Measurements from ENCODE around the gene RNF151.

RNF151 gene

GRCh38 chr16:2003231-2003826, 36.7 kb downstream of the RNF151 start:
- TF ChIP-seq, protein P1, sequence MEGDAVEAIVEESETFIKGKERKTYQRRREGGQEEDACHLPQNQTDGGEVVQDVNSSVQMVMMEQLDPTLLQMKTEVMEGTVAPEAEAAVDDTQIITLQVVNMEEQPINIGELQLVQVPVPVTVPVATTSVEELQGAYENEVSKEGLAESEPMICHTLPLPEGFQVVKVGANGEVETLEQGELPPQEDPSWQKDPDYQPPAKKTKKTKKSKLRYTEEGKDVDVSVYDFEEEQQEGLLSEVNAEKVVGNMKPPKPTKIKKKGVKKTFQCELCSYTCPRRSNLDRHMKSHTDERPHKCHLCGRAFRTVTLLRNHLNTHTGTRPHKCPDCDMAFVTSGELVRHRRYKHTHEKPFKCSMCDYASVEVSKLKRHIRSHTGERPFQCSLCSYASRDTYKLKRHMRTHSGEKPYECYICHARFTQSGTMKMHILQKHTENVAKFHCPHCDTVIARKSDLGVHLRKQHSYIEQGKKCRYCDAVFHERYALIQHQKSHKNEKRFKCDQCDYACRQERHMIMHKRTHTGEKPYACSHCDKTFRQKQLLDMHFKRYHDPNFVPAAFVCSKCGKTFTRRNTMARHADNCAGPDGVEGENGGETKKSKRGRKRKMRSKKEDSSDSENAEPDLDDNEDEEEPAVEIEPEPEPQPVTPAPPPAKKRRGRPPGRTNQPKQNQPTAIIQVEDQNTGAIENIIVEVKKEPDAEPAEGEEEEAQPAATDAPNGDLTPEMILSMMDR (IDR thresholded peaks at IDR 0.05; ENCODE audit: low read depth, low read length, missing control alignments) = no peak
- H3K4me3 ChIP-seq (ENCODE audit: low read depth, low read length) = no peak overlapping the region
- no peak for DNase-seq (ENCODE audit: low read depth)

DNA sequence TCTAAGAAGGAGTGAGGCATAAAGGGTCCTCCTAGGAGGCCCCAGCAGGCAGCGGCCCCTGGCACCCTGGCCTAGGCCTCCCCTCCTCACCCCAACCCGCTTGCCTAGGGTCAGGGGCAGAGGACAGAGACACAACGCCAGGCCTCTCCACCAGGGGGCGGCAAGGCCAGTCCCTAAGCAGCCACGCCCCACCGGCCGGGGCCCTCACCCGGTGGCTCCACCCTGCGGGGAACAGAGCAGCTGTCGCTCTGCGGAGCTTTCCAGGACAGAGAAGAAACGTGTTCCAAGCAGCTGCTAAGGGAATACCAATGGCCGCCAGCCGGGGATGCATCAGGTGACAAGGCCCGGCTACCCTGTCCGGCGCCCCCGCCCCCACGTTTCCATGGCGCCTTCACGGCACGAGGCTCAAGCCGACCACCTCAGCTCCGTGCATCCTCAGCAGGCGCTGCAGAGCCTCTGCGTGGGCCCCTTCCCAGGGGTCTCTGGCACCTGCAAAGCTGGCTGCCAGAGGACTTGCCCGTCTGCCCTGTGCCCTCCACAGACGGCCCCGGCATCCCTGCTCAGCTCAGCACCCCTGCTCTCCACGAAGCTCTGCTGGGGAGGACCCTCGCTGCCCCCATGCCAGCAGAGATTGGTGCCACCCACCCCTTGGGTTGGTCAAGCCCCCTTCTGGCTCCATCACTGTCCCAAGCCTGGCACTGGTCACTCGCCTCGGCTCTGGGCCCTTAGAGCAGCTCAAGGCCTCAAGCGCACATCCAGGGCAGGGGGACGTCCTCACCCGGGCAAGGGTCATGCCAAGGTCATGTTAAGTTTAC, 37.4 kb downstream of the RNF151 start:
- no peak overlapping the region for H3K4me3 ChIP-seq (ENCODE audit: low read depth, low read length)
- DNase-seq (ENCODE audit: low read depth) = no peak
- TF ChIP-seq, protein P1 (IDR thresholded peaks at IDR 0.05; ENCODE audit: low read depth, low read length, missing control alignments) = peak; percentile 94

- TF ChIP-seq, protein P1 (IDR thresholded peaks at IDR 0.05; ENCODE audit: low read depth, low read length, missing control alignments) = no peak
- DNase-seq (ENCODE audit: low read depth) = no peak
- H3K4me3 ChIP-seq (ENCODE audit: low read depth, low read length) = no peak overlapping the region
Measured at GRCh38 chr16:2004795-2005517, 38.3 kb downstream of the RNF151 start.

GRCh38 chr16:2005646-2006045, 39.0 kb downstream of the RNF151 start:
- no peak for DNase-seq (ENCODE audit: low read depth)
- H3K4me3 ChIP-seq (ENCODE audit: low read depth, low read length) = no peak overlapping the region
- TF ChIP-seq, protein P1 (IDR thresholded peaks at IDR 0.05; ENCODE audit: low read depth, low read length, missing control alignments) = peak; percentile 45

GRCh38 chr16:2006317-2006716, 39.7 kb downstream of the RNF151 start:
- no peak overlapping the region for H3K4me3 ChIP-seq (ENCODE audit: low read depth, low read length)

GRCh38 chr16:2007081-2007836, 40.6 kb downstream of the RNF151 start:
- H3K4me3 ChIP-seq (ENCODE audit: low read depth, low read length) = peak overlapping the region; percentile 83
- no peak for DNase-seq (ENCODE audit: low read depth)
- TF ChIP-seq, protein P1 (IDR thresholded peaks at IDR 0.05; ENCODE audit: low read depth, low read length, missing control alignments) = no peak

More at GRCh38 chr16:2006317-2006716, 39.7 kb downstream of the RNF151 start:
- DNase-seq (ENCODE audit: low read depth) = no peak
- TF ChIP-seq, protein P1 (IDR thresholded peaks at IDR 0.05; ENCODE audit: low read depth, low read length, missing control alignments) = no peak

Data from GM12864 (cell line).